ENCODE results near the gene NKD2.

DNA sequence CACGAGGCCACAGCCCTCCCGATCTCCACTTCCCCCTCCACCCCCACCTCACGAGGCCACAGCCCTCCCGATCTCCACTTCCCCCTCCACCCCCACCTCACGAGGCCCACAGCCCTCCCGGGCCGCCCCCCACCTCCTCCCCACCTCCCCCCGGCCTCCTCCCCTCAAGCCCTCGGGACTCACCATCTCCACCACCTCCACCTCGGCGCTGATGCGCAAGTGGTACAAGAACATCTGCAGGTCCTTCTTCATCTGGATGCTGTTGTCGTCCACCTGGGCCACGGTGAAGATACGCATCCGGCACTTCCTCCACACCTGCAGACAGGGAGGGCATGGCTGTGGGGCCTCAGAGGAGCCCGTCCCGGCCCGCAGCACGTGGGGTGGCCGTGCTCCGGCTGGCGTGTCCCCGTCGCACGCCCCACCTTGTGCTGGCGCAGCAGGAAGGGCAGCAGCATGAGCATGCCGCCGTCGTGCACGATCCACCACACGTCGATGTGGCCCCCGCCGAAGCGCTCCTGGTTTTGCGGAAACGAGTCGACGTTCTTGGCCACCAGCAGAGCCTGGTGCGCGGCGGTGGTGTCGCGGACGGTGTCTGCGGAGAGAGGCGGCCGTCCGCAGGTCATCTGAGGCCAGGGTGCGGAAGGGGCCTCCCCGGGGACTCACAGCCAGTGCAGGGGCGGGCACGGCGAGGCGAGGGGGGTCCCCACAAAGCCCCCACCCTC is 55.2 kb downstream of the NKD2 start:
- TF ChIP-seq EZH2 (IDR thresholded peaks at IDR 0.05; ENCODE audit: insufficient read depth, poor library complexity, severe bottlenecking), result no peak
- TF ChIP-seq EZH2phosphoT487 (IDR thresholded peaks at IDR 0.05; ENCODE audit: insufficient read depth, low read depth), result no peak
